IMR-90 (cell line): ENCODE results near the gene DISC1. TPM values are rescaled to one million over a fixed set of nuclear protein-coding genes. Genes with fewer than 3 reads are reported as not detected.

Experiments used
- ATAC-seq: fragments of 200-7000 bp; cut with Tn5 transposase; 2 replicates; pipeline ENCODE4 v1.9.1; 2020; ENCODE audit warnings: low read depth, mild to moderate bottlenecking, moderate library complexity
- BruUV-seq: library from RNA; stranded (reverse); fragments of 400-500 nt; replicated peaks from 2 replicates; lab custom pipeline; 2021; lab: Mats Ljungman, UMichigan
- CTCF ChIA-PET: fragments of 300-600 bp; formaldehyde crosslinking; extraction: SDS; loops from one replicate; lab custom pipeline; 2021; ENCODE audit warnings: antibody characterized with exemption; lab: Yijun Ruan, JAX
- POLR2A ChIA-PET: fragments of 300-600 bp; sonication (Branson Sonifier 250); formaldehyde crosslinking; loops from one replicate; lab custom pipeline; 2022; ENCODE audit warnings: antibody characterized with exemption; ENCODE audit not compliant: unreplicated experiment; lab: Charles Lee
- DNase-seq: peaks from one replicate; pipeline ENCODE4 v3.0.0; 2013
- H2AFZ ChIP-seq: replicated peaks from 2 replicates; pipeline ENCODE3; 2013; ENCODE audit warnings: low read length, mild to moderate bottlenecking; ENCODE audit not compliant: poor library complexity
- H2AK5ac ChIP-seq: 2 replicates; pipeline ENCODE4 v1.6.1; 2013; ENCODE audit warnings: low read depth, low read length, inconsistent platforms
- H2AK9ac ChIP-seq: replicated peaks from 2 replicates; pipeline ENCODE3; 2013; ENCODE audit warnings: mild to moderate bottlenecking, low read depth, low read length, moderate library complexity; ENCODE audit not compliant: poor library complexity
- H2BK120ac ChIP-seq: 2 replicates; pipeline ENCODE4 v1.6.1; 2013; ENCODE audit warnings: low read depth, low read length, inconsistent platforms
- H2BK15ac ChIP-seq: 3 replicates; pipeline ENCODE4 v1.6.1; 2013; ENCODE audit warnings: low read depth, low read length, inconsistent platforms
- H2BK20ac ChIP-seq: 2 replicates; pipeline ENCODE4 v1.6.1; 2013; ENCODE audit warnings: low read depth, mild to moderate bottlenecking, inconsistent platforms, low read length, moderate library complexity
- H2BK5ac ChIP-seq: 2 replicates; pipeline ENCODE4 v1.6.1; 2013; ENCODE audit warnings: mild to moderate bottlenecking, low read depth, low read length, inconsistent platforms; ENCODE audit not compliant: poor library complexity, severe bottlenecking
- H3K14ac ChIP-seq: replicated peaks from 2 replicates; pipeline ENCODE4 v1.6.1; 2013; ENCODE audit warnings: low read depth, low read length, inconsistent platforms
- H3K18ac ChIP-seq: 2 replicates; pipeline ENCODE4 v1.6.1; 2013; ENCODE audit warnings: low read depth, low read length, control low read depth
- H3K23ac ChIP-seq: 2 replicates; pipeline ENCODE4 v1.6.1; 2013; ENCODE audit warnings: low read depth, low read length, inconsistent platforms
- H3K27ac ChIP-seq: 2 replicates; pipeline ENCODE4 v1.5.1; 2013; ENCODE audit warnings: mild to moderate bottlenecking, control low read depth, low read length; ENCODE audit not compliant: insufficient read depth
- H3K27me3 ChIP-seq: 2 replicates; pipeline ENCODE4 v1.6.1; 2013; ENCODE audit warnings: low read length; ENCODE audit not compliant: control insufficient read depth, insufficient read depth
- H3K36me3 ChIP-seq: 2 replicates; pipeline ENCODE4 v1.6.1; 2013; ENCODE audit warnings: low read length, mixed read lengths; ENCODE audit not compliant: control insufficient read depth, insufficient read depth
- H3K4ac ChIP-seq: 2 replicates; pipeline ENCODE4 v1.6.1; 2013; ENCODE audit warnings: low read depth, low read length, inconsistent platforms
- H3K4me1 ChIP-seq: 2 replicates; pipeline ENCODE4 v1.6.1; 2013; ENCODE audit warnings: low read length, mixed read lengths; ENCODE audit not compliant: control insufficient read depth, insufficient read depth
- H3K4me2 ChIP-seq: 2 replicates; pipeline ENCODE4 v1.6.1; 2013; ENCODE audit warnings: low read depth, mild to moderate bottlenecking, control low read depth, low read length, moderate library complexity
- H3K4me3 ChIP-seq: 2 replicates; pipeline ENCODE4 v1.5.1; 2013; ENCODE audit warnings: low read depth, mild to moderate bottlenecking, control low read depth, low read length, moderate library complexity; ENCODE audit not compliant: insufficient read depth
- H3K56ac ChIP-seq: 2 replicates; pipeline ENCODE4 v1.6.1; 2013; ENCODE audit warnings: low read length, inconsistent platforms; ENCODE audit not compliant: insufficient read depth; ENCODE audit errors: extremely low read depth
- H3K79me1 ChIP-seq, 2 experiments: 2 replicates each; pipeline ENCODE4 v1.6.1; 2013; ENCODE audit warnings: low read length in 2 of 2, inconsistent platforms in 1 of 2, low read depth in 1 of 2
- H3K9ac ChIP-seq: 2 replicates; pipeline ENCODE4 v1.6.1; 2013; ENCODE audit warnings: low read depth, low read length, control low read depth
- H3K9me1 ChIP-seq: 2 replicates; pipeline ENCODE4 v1.6.1; 2013; ENCODE audit warnings: low read length, inconsistent platforms; ENCODE audit not compliant: insufficient read depth
- H3K9me3 ChIP-seq: 2 replicates; pipeline ENCODE4 v1.6.1; 2013; ENCODE audit warnings: low read length; ENCODE audit not compliant: control insufficient read depth, insufficient read depth
- H4K20me1 ChIP-seq: 2 replicates; pipeline ENCODE4 v1.6.1; 2013; ENCODE audit warnings: low read length, inconsistent platforms; ENCODE audit not compliant: insufficient read depth
- H4K5ac ChIP-seq: 2 replicates; pipeline ENCODE4 v1.6.1; 2013; ENCODE audit warnings: mild to moderate bottlenecking, low read depth, low read length, control low read depth
- H4K8ac ChIP-seq, 2 experiments: 2 replicates each; pipeline ENCODE4 v1.6.1; 2013; ENCODE audit warnings: low read depth in 2 of 2, low read length in 2 of 2, control low read depth in 1 of 2, inconsistent platforms in 1 of 2
- H4K91ac ChIP-seq: 2 replicates; pipeline ENCODE4 v1.6.1; 2013; ENCODE audit warnings: low read depth, low read length, inconsistent platforms; ENCODE audit not compliant: insufficient read depth
- BHLHE40 ChIP-seq: fragments of 150-350 bp; IDR thresholded peaks from 2 replicates; pipeline ENCODE4 v1.6.1; 2016; ENCODE audit warnings: mild to moderate bottlenecking, low read depth, low read length
- CHD1 ChIP-seq: IDR thresholded peaks from 2 replicates; pipeline ENCODE4 v1.6.1; 2012; ENCODE audit warnings: low read depth, low read length, improper control_type of control experiment
- CTCF ChIP-seq: conservative IDR thresholded peaks from 2 replicates; pipeline ENCODE4 v1.5.1; 2012; ENCODE audit warnings: mild to moderate bottlenecking, low read depth, low read length, improper control_type of control experiment
- POLR2A ChIP-seq: IDR thresholded peaks from 2 replicates; pipeline ENCODE4 v1.6.1; 2012; ENCODE audit warnings: mild to moderate bottlenecking, low read depth, low read length
- RCOR1 ChIP-seq: IDR thresholded peaks from 2 replicates; pipeline ENCODE4 v1.6.1; 2012; ENCODE audit warnings: mild to moderate bottlenecking, low read length, improper control_type of control experiment; ENCODE audit not compliant: insufficient replicate concordance
- USF2 ChIP-seq: fragments of 150-350 bp; IDR thresholded peaks from 2 replicates; pipeline ENCODE4 v1.6.1; 2017; ENCODE audit warnings: mild to moderate bottlenecking, antibody characterized with exemption, low read length, low read depth
- WGBS, 2 experiments: methylation state at CpG; one replicate each; pipeline versions ENCODE4 v1.1.5 to v1.1.7; 2013; ENCODE audit warnings: missing lambda C conversion rate in 2 of 2; ENCODE audit not compliant: insufficient read length in 1 of 2; ENCODE audit errors: extremely low coverage in 2 of 2; 5-methylcytosine and 5-hydroxymethylcytosine counted together
- dilution Hi-C: fragments of 300-500 bp; cut with HindIII; formaldehyde crosslinking; loops from one replicate; pipeline ENCODE4 v1.14.3; 2018; ENCODE audit warnings: low sequenced_read_pairs; ENCODE audit not compliant: unreplicated experiment
- in situ Hi-C: fragments of 300-500 bp; cut with MboI; formaldehyde crosslinking; loops from 3 replicates; pipeline ENCODE4 v1.14.3; 2019; ENCODE audit warnings: low sequenced_read_pairs, inconsistent platforms, mixed read lengths
- intact Hi-C: fragments of 100-400 bp; cut with micrococcal nuclease; formaldehyde crosslinking; loops from 2 replicates; pipeline ENCODE4 v1.10.0; 2022
- polyA plus RNA-seq, 3 experiments: library from polyadenylated mRNA; depleted of rRNA; stranded (reverse); fragments of >200 nt; gene quantifications; 2 replicates each; pipeline ENCODE4 v1.2.3, GENCODE V29; 2012; ENCODE audit warnings: low replicate concordance in 1 of 3
- total RNA-seq: library from RNA; depleted of rRNA; stranded (reverse); fragments of >200 nt; gene quantifications from 2 replicates; pipeline ENCODE4 v1.2.3, GENCODE V29; 2012

DISC1 gene
- total and polyA plus RNA-seq, 2 of the 4 experiments (the other 2 are of a cell fraction) = 2.2 to 7.0 TPM

GRCh38 chr1:231814521-231814920, 187.9 kb downstream of the DISC1 start:
- Histone ChIP-seq H3K23ac (no peak overlapping the region), H3K18ac (no peak overlapping the region), H3K9ac (no peak overlapping the region), H2AFZ (no peak overlapping the region), H2AK5ac (no peak overlapping the region), H3K4me2 (no peak overlapping the region), H2BK15ac (no peak overlapping the region), H3K9me1 (peaks cover 4% of the 10 kb centered on the region), H4K8ac (no peak overlapping the region), H3K79me1 (no peaks in the 10 kb centered on the region), H3K56ac (no peak overlapping the region), H3K4ac (no peak overlapping the region), H3K14ac (no peak overlapping the region), H3K4me1 (no peaks in the 10 kb centered on the region), H4K91ac (no peak overlapping the region), H2AK9ac (no peak overlapping the region), H3K9me3 (peaks cover 3% of the 10 kb centered on the region; the same call in 1 of the 2 replicates), H2BK20ac (no peak overlapping the region; the same call in 1 of the 2 replicates), H2BK120ac (no peak overlapping the region), H2BK5ac (no peak overlapping the region), H3K27ac (no peak overlapping the region), H3K36me3 (no peaks in the 10 kb centered on the region), H4K5ac (no peak overlapping the region), H3K4me3 (no peak overlapping the region), H3K27me3 (no peaks in the 10 kb centered on the region), H4K20me1 (no peaks in the 10 kb centered on the region)
- no peak for ATAC-seq
- intact Hi-C loops = no loop called here
- in situ Hi-C loops = no loop called here
- dilution Hi-C loops = no loop called here
- WGBS, 2 experiments = no CpG with 5 or more reads among the region's 4 CpGs
- no peak for DNase-seq
- TF ChIP-seq POLR2A (no peak), RCOR1 (no peak), USF2 (no peak), CTCF (no peak), BHLHE40 (no peak), CHD1 (no peak)
- no TSS peak for BruUV-seq
- CTCF ChIA-PET = no interaction called here
- POLR2A ChIA-PET = no interaction called here
